GM19240 (cell line): ENCODE results near the gene BTRC.
A peak's percentile ranks its signal among the peaks of the same experiment; 100 is the strongest.

ENCODE experiments used
- DNase-seq: peaks from one replicate; pipeline ENCODE4 v3.0.0; 2011; ENCODE audit warnings: low spot score; ENCODE audit not compliant: insufficient read length

BTRC gene

DNA sequence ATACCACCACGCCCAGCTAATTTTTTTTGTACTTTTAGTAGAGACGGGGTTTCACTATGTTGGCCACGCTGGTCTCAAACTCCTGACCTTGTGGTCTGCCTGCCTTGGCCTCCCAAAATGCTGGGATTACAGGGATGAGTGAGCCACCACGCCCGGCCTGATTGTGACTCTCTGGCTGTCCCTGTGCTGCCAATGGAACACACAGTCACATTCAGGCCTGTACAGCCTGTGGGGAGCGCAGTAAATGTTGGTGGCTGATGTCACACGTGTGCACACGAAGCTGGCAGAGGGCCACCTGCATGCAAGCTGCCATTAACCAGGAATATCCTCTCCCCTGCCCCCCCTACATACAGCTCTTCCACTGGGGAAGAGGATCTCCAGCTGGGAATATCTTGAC is 212.0 kb downstream of the BTRC start:
- no peak for DNase-seq

- no peak for DNase-seq
Observed at GRCh38 chr10:101566333-101567164, 212.6 kb downstream of the BTRC start.

DNA sequence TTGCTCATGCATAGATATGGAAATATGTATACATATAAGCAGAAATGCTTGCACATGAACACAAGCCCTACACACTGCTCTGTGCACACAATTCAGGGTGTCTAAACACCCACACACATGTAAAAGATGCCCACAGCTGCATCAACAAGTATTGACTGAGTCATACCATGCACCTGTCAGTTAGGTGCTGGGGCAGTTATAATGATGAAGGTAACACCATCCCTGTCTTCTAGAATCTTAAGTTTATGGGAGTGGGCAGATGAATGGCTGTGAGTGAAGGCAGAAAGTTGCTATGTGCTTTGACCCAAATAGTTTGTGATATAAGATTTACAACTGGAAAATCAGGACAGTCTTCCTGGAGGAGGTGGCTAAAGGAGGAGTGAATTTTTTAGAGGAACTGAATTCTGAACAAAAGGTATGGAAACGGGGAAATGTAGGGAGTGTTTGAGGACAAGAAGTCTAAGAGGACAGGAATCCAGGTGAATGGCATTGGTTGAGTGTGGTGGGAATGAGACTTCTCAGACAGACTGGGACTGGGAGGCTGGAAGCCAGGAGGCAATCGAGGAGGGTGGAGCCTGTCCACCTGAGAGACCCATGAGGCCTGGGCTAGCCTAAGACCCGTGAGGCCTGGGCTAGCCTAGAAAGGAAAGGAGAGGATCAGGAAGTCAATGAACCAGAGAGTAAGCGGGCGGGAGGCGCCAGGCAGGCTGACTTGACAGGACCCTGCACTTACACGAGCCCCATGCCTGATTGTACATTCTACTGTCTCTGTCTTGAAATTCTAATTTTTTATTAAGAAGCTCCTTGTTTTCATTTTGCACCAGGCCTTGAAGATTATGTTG is 213.4 kb downstream of the BTRC start:
- no peak for DNase-seq

DNA sequence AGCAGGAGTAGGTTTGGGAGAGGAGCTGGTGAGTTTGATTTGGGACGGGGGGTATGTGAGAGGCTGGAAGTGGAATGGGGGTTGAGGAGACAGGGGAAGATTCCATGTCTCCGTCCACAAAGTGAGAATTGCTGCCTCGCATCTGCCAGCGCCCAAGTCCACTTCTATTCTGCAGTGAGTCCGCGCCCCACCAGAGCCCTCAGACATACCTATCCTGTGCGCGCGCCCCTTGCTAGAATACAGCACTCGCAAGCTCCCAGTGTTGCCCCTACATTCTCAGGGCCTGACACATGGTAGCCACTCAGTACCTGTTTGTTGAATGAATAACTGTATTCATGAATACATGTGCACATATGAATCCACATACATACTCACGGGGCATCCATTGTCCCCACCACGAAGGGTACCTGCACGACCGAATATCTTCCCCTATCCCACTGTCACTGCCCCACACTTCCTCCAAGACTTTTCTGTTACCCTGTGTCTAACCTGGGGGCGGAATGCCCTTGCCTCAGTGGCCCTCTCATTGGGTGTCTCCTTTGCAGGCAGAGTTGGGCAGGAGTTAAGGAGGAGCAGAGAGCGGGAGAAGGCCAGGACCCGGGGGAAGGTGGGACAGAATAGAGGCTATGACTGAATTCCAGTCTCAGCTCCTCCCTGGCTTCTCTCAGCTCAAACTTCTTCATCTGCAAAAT is 214.2 kb downstream of the BTRC start:
- DNase-seq, result no peak

- no peak for DNase-seq
Observed at GRCh38 chr10:101569323-101569621, 215.3 kb downstream of the BTRC start.

GRCh38 chr10:101569622-101570427 is 215.9 kb downstream of the BTRC start:
- DNase-seq, result peak; percentile 83

GRCh38 chr10:101570428-101571270 is 216.7 kb downstream of the BTRC start:
- DNase-seq, result no peak

GRCh38 chr10:101571271-101571925 is 217.4 kb downstream of the BTRC start:
- no peak for DNase-seq

GRCh38 chr10:101572126-101572525 is 218.2 kb downstream of the BTRC start:
- DNase-seq, result no peak

DNA sequence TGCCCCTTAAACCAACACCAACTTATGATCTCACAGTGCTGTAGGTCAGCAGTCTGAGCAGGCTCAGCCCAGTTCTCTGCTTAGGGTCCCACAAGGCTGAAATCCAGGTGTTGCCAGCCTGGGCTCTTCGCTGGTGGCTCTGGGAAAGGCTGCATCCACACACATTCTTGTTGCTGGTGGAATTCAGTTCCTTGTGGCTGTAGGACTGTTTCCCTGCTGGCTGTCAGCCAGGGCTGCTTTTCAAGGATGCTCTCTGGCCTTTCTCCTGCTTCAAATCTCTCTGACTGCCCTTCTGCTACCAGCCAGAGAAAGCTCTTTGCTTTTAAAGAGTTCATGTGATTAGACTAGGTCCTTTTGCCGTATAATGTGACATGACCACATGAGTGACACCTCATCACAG is 218.8 kb downstream of the BTRC start:
- DNase-seq, result no peak

DNA sequence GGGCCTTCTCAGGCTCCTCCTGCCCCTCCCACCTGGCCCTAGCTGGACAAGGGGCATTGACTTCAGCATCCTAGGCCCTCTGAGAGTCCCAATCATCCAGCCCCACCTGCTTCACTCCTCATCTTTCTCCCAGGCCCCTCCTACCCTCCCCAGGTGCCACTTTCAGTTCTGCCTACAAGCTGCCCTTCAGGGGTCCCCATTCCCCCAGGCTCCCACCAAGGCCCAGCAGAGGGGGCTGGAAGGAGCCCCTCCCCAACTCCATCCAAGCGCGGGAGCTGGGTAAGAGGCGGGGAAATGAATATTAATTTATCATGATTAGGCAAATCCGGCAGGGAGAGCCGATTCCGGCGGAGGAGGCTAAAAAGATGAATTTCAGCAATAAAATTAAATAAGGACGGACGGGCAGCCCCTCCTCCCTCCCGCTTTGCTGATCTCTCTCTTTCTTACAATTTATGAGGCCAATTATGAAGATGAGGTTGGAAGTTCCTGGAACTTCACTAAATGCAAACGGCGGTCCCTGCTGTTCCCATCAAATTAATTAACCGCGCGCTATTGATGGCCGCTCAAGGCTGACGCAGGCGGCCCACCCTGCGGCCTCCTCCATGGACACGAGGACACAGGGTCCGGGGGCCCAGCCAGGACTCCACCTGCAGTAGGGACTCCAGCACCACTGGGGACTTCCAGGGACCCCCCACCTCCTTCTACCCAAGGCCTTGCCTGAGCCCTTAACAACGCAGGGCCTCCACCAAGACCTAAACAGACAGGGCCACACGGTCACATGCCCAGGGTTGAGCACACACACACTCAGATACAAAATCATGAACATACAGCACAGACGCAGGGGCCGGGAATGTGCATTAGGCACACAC is 220.2 kb downstream of the BTRC start:
- no peak for DNase-seq

- DNase-seq, result no peak
Observed at GRCh38 chr10:101575091-101575490, 221.1 kb downstream of the BTRC start.

GRCh38 chr10:101575580-101576210 is 221.7 kb downstream of the BTRC start:
- DNase-seq, result no peak

- DNase-seq, result no peak
Observed at GRCh38 chr10:101576211-101576863, 222.4 kb downstream of the BTRC start.

DNA sequence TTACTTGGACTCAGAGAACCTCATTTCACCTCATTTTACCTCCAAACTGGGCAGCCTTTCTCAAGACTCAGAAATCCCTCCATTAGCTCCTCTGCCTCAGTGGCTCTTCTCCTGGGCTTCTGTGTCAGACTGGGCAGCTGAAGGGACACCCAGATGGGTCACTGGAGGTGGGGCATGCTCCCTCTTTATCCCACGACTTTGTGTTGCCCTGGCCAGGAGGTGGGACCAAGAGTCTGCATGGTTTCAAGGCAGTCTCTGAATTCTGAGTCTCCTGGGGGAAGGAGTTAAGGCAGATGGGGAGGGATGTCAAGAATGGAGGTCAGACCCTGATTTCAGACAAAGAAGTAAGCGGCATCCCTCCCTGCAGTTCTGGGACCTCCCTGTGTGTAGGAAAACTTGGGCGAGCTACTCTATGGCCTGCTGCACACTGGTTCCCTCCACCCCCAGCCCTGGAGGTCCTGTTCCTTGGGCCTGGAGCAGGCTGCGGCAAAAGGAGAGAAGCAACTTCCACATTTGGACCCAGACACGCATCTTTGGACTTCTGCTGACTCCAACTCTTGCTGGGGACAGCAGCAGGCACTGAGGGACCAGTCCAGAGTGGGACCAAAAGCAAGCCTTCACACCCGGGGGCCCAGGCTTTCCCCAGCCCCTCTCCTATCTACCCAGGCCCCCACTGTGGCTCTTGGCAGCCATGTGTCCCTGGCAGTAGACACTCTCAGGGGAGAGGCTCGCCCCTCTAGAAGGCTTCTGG is 223.3 kb downstream of the BTRC start:
- DNase-seq, result no peak

DNA sequence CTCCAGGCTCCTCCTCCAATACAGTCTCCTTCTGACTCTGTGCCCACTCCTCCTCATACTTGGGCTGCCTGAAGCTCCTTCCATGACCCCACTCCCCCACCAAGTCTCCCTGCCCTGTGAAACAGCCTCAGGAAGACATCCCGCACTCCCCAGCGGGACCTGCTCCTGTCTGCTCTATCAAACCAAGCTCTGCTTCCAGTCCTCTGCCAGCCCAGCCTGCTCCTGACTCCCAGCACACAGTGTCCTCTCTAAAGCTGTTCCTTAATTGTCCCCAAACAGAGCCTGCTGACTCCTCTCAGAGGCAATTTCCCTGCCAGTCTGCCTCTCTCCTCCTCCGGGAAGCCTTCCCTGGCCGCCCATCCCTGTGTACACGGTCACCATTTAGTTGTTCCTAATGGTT is 224.2 kb downstream of the BTRC start:
- DNase-seq, result no peak

DNA sequence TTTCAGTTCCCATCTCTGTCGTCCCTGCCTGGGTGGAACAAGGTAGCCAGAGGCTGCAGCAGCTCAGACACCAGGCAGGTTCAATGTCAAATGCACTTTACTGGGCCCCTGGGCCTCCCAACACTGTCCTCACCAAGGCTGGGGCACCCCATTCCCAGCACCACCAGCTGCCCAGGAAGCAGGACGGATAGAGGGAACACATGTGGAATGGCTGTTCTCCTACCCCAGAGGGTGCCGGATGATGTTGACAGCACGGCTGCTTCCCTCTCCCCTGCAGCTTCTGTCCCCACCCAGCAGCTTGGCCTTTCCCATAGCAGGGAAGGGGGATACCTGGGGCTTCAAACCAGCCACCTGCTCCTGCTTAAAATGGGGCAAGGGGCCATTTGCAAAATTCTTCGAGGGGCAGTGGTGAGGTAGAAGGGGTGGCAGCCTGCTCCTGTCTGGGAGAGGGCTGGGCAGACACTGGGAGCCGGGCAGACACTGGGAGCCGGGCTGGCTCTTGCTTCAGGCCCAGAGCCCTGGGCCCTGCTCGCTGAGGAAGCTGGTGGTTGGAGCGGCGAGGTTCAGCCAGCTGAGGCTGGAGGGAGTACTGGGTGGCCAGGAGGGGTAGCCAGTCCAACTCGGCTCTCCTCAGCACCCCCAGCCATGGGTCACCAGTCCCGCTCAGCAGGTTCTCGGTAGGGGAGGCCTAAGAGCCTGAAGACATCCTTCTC is 225.0 kb downstream of the BTRC start:
- no peak for DNase-seq
